Smooth muscle cell (in vitro differentiated cells): ENCODE results near the gene TNFRSF12A. TPM values are rescaled to one million over a fixed set of nuclear protein-coding genes. Genes with fewer than 3 reads are reported as not detected.

ENCODE experiments used
- DNase-seq: peaks from one replicate; lab custom pipeline; 2025; ENCODE audit not compliant: unreplicated experiment; lab: John Stamatoyannopoulos, UW
- H2AFZ ChIP-seq: fragments of 200-600 bp; sonication (generic); 2 replicates; pipeline ENCODE4 v1.6.0; 2016; ENCODE audit warnings: antibody characterized with exemption, low read depth, mild to moderate bottlenecking
- H3F3A ChIP-seq: fragments of 200-600 bp; sonication (generic); 2 replicates; pipeline ENCODE4 v1.6.0; 2017; ENCODE audit warnings: antibody characterized with exemption, low read depth
- H3K27ac ChIP-seq: fragments of 200-600 bp; sonication (generic); 2 replicates; pipeline ENCODE4 v1.5.1; 2016; ENCODE audit warnings: low read depth, mild to moderate bottlenecking
- H3K27me3 ChIP-seq: fragments of 200-600 bp; sonication (generic); 2 replicates; pipeline ENCODE4 v1.6.1; 2016; ENCODE audit warnings: low read depth, mild to moderate bottlenecking
- H3K36me3 ChIP-seq: fragments of 200-600 bp; sonication (generic); 2 replicates; pipeline ENCODE4 v1.5.1; 2016; ENCODE audit warnings: low read depth
- H3K4me1 ChIP-seq: fragments of 200-600 bp; sonication (generic); 2 replicates; pipeline ENCODE4 v1.5.1; 2016; ENCODE audit warnings: low read depth
- H3K4me2 ChIP-seq: fragments of 200-600 bp; sonication (generic); 2 replicates; pipeline ENCODE4 v1.6.0; 2016; ENCODE audit warnings: mild to moderate bottlenecking
- H3K4me3 ChIP-seq: fragments of 200-600 bp; sonication (generic); 2 replicates; pipeline ENCODE4 v1.5.1; 2016; ENCODE audit warnings: mild to moderate bottlenecking
- H3K79me2 ChIP-seq: fragments of 200-600 bp; sonication (generic); 2 replicates; pipeline ENCODE4 v1.6.0; 2016; ENCODE audit warnings: low read depth, mild to moderate bottlenecking
- H3K9ac ChIP-seq: fragments of 200-600 bp; sonication (generic); 2 replicates; pipeline ENCODE4 v1.6.0; 2016; ENCODE audit warnings: low read depth
- H3K9me3 ChIP-seq: fragments of 200-600 bp; sonication (generic); replicated peaks from 2 replicates; pipeline ENCODE4 v1.5.1; 2016; ENCODE audit warnings: low read depth
- H4K20me1 ChIP-seq: fragments of 200-600 bp; sonication (generic); 2 replicates; pipeline ENCODE4 v1.6.0; 2016; ENCODE audit warnings: low read depth
- CTCF ChIP-seq: fragments of 200-600 bp; sonication (generic); IDR thresholded peaks from 2 replicates; pipeline ENCODE4 v1.5.1; 2017; ENCODE audit warnings: borderline replicate concordance, mild to moderate bottlenecking, antibody characterized with exemption; ENCODE audit not compliant: insufficient read depth, poor library complexity, severe bottlenecking
- WGBS: methylation state at CpG from one replicate; pipeline ENCODE4 v1.1.7; 2016; ENCODE audit warnings: low lambda C conversion rate; 5-methylcytosine and 5-hydroxymethylcytosine counted together
- polyA plus RNA-seq: library from polyadenylated mRNA; unstranded; fragments of >200 nt; fragmentation: Nextera tagmentation; extraction: Ambion mirVana; gene quantifications from 2 replicates; pipeline ENCODE4 v1.2.1, GENCODE V29; 2016
- total RNA-seq: library from RNA; depleted of rRNA; stranded (reverse); fragments of >200 nt; gene quantifications from 2 replicates; pipeline ENCODE4 v1.2.3, GENCODE V29; 2014

Gene TNFRSF12A
- total and polyA plus RNA-seq, 2 experiments from 2014 or later: 219 to 386 TPM

- Histone ChIP-seq H3K9me3 (no peaks in the 10 kb centered on the region), H3K4me1 (peaks cover 17% of the 10 kb centered on the region), H3K27me3 (no peaks in the 10 kb centered on the region), H3K4me3 (peak overlapping the region; percentile 86), H3K4me2 (peak overlapping the region; percentile 93), H3K9ac (peak overlapping the region; percentile 99), H3K79me2 (no peaks in the 10 kb centered on the region), H3K36me3 (no peaks in the 10 kb centered on the region), H2AFZ (no peak overlapping the region), H3F3A (no peaks in the 10 kb centered on the region), H4K20me1 (peaks cover 56% of the 10 kb centered on the region), H3K27ac (peak overlapping the region; percentile 100)
- no peak for DNase-seq
- WGBS: 18% methylated on average over 2 of the region's 6 CpGs
- TF ChIP-seq CTCF: no peak
Measured at GRCh38 chr16:3023415-3023668, 3.2 kb downstream of the TNFRSF12A start.

DNA sequence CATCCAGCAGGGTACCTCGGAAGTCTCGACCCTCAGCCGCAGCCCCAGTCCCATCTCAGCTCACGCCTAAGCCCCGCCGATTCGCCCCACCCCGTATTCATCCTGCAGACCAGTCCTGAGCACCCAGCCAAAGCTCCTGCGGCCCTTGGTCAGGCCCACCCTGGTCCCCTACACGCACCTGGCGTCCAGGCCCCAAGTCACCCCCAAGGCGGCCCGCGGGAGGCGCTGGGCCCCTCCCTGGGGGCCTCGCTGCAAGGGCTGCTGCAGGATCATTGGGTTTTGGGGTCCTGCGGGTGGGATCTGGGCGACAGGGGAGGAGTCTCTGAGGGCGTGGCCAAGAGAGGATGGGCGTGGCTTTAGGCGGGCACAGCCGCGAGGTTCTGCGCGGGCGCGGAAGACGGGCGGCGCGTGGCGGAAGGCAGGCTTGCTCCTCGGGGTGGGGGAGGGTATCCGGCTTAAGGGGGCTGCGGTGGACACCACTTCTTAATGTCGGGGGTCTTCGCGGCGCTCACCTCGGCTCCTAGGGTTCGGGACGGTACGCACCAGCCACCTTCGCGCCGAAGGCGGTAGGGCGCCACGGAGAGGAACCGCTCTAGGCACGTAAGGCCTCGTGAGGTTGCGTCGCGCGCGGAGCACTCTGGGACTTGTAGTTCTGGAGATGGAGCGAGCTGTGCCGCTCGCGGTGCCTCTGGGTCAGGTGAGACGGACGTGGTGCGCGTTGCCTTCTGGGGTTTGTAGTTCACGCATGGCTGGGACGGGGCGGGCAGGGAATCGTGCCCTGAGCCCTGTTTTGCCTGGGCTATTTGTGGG is 3.7 kb downstream of the TNFRSF12A start, which contains the start of the genes HCFC1R1 and THOC6:
HCFC1R1 (minus strand) TSS at position 274 of the 810 bp plus-strand sequence; CDS start at position 273, 1 bp downstream.
THOC6 (plus strand) TSS at position 367 of the 810 bp plus-strand sequence; CDS start at position 659, 292 bp downstream.
- Histone ChIP-seq H3K9me3 (no peaks in the 10 kb centered on the region), H3K27ac (peak within 1 kb of the TSS; percentile 100), H3K4me3 (peak within 1 kb of the TSS; percentile 86), H2AFZ (no peak within 1 kb of the TSS), H3K36me3 (no peaks in the 10 kb centered on the region), H3K79me2 (no peaks in the 10 kb centered on the region), H3K27me3 (no peaks in the 10 kb centered on the region), H3K9ac (peak within 1 kb of the TSS; percentile 99), H4K20me1 (peaks cover 61% of the 10 kb centered on the region), H3K4me1 (peaks cover 17% of the 10 kb centered on the region), H3F3A (no peaks in the 10 kb centered on the region), H3K4me2 (peak within 1 kb of the TSS; percentile 93)
- no peak for TF ChIP-seq CTCF
- DNase-seq: peak; percentile 89
- 2% methylated on average over 65 of the region's 69 CpGs for WGBS

DNA sequence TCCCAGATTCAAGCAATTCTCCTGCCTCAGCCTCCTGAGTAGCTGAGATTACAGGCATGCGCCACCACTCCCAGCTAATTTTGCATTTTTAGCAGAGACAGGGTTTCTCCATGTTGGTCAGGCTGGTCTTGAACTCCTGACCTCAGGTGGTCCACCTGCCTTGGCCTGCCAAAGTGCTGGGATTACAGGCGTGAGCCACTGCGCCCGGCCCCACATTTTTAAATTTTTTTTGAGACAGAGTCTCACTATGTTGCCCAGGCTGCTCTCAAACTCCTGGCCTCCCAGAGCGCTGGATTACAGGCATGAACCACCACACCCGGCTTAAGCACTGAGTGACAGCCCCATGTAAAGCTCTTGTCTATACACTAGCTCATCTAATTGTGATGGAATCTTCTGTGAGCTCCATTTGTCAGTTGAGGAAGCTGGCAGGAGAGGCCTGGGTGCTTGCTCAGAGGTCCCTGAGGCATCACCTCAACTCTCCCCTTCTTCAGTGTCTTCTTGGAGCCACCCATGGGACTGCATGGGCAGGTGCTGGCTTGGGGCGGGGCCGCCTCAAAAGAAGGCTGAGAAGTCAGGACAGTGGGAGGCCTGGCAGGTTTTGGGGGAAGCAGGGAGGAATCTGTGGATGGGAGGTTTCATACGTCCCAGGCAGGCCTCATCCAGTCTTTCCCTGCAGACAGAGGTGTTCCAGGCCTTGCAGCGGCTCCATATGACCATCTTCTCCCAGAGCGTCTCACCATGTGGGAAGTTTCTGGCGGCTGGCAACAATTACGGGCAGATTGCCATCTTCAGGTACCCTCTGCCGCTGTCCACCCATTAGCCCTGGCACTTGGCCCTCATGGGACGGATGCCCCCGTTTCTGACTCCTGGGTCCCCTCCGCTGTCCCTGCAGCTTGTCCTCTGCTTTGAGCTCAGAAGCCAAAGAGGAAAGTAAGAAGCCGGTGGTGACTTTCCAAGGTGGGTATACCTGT is 5.1 kb downstream of the TNFRSF12A start:
- Histone ChIP-seq H3K79me2 (no peaks in the 10 kb centered on the region), H3K9me3 (no peaks in the 10 kb centered on the region), H3F3A (no peaks in the 10 kb centered on the region), H4K20me1 (peaks cover 75% of the 10 kb centered on the region), H3K9ac (no peak overlapping the region), H2AFZ (no peak overlapping the region), H3K27ac (no peak overlapping the region), H3K4me2 (no peak overlapping the region), H3K4me1 (peaks cover 17% of the 10 kb centered on the region), H3K4me3 (no peak overlapping the region), H3K27me3 (no peaks in the 10 kb centered on the region), H3K36me3 (no peaks in the 10 kb centered on the region)
- no peak for TF ChIP-seq CTCF
- WGBS: 97% methylated on average over 18 of the region's 18 CpGs
- DNase-seq: no peak
